PFSK-1 (cell line): Measurements from ENCODE around the gene TTBK2.

ENCODE experiments used
- FOXP2 ChIP-seq: optimal IDR thresholded peaks from 2 replicates; pipeline ENCODE3; 2011; ENCODE audit warnings: borderline replicate concordance, control low read depth, inconsistent platforms; ENCODE audit not compliant: insufficient read depth; ENCODE audit errors: extremely low read length, extremely low read depth
- POLR2AphosphoS5 ChIP-seq: IDR thresholded peaks from 2 replicates; pipeline ENCODE4 v1.6.1; 2012; ENCODE audit warnings: low read depth, mild to moderate bottlenecking, control low read depth, low read length, moderate library complexity
- REST ChIP-seq, 2 experiments: IDR thresholded peaks; 2 replicates each; pipeline versions ENCODE4 v1.6.1 to v1.8.0; 2011 to 2012; ENCODE audit warnings: low read depth in 2 of 2, low read length in 2 of 2, control low read depth in 1 of 2, inconsistent platforms in 1 of 2, mild to moderate bottlenecking in 1 of 2, moderate library complexity in 1 of 2; ENCODE audit not compliant: insufficient read depth in 1 of 2
- SIN3A ChIP-seq: IDR thresholded peaks from 2 replicates; pipeline ENCODE4 v1.6.1; 2012; ENCODE audit warnings: mild to moderate bottlenecking, low read length, moderate library complexity, borderline replicate concordance; ENCODE audit not compliant: insufficient read depth
- TAF1 ChIP-seq: IDR thresholded peaks from 2 replicates; pipeline ENCODE4 v1.6.1; 2012; ENCODE audit warnings: low read length, control low read depth, borderline replicate concordance; ENCODE audit not compliant: insufficient read depth

DNA sequence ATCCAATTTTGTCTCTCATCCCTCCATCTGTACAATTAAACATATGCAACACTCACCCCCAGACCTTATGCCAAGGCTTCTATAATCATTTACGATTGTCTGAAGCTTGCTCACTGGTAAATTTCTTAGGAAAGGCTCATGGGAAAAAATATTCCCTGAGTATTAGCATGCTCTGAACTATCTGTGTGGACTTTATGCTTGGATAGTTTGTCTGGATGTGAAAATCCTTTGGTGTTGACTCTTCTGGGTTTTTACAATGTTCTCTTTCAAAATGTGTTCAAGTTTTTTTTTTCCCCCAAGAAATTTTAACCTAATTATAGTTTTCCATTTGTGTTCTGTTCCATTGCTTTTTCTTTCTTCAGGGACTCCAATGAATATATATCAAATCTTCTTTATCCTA, 19.9 kb upstream of the TTBK2 start:
- TF ChIP-seq REST (IDR thresholded peaks at IDR 0.05; ENCODE audit: insufficient read depth in 1 of 2, low read depth in 2 of 2, low read length in 2 of 2): no peak
- TF ChIP-seq TAF1: no peak
- no peak for TF ChIP-seq POLR2AphosphoS5
- no peak for TF ChIP-seq SIN3A
- no peak for TF ChIP-seq FOXP2
